Chondrocyte (in vitro differentiated cells): ENCODE results near the gene GPATCH8. TPM values are rescaled to one million over a fixed set of nuclear protein-coding genes. Genes with fewer than 3 reads are reported as not detected.

Experiments
- DNase-seq: peaks from one replicate; pipeline ENCODE4 v3.0.0; 2021; ENCODE audit warnings: mixed read lengths, low spot score
- H3K27ac Mint-ChIP-seq: one replicate; pipeline ENCODE4 v1.8.0; 2021; ENCODE audit warnings: mild to moderate bottlenecking, moderate library complexity, mixed read lengths; ENCODE audit not compliant: unreplicated experiment
- H3K27me3 Mint-ChIP-seq: 2 replicates; pipeline ENCODE4 v1.8.0; 2021; ENCODE audit warnings: low read depth, mixed read lengths
- H3K36me3 Mint-ChIP-seq: 2 replicates; pipeline ENCODE4 v1.8.0; 2021; ENCODE audit warnings: low read depth, mixed read lengths
- H3K4me1 Mint-ChIP-seq: 2 replicates; pipeline ENCODE4 v1.8.0; 2021; ENCODE audit warnings: low read depth, mild to moderate bottlenecking, mixed read lengths
- H3K4me3 Mint-ChIP-seq: one replicate; pipeline ENCODE4 v1.8.0; 2021; ENCODE audit warnings: mild to moderate bottlenecking, moderate library complexity, mixed read lengths; ENCODE audit not compliant: unreplicated experiment
- H3K9me3 Mint-ChIP-seq: 2 replicates; pipeline ENCODE4 v1.8.0; 2021; ENCODE audit warnings: low read depth, mixed read lengths
- total RNA-seq: library from RNA; stranded (reverse); gene quantifications from 3 replicates; pipeline ENCODE4 v1.2.1, GENCODE V29; 2021
- TF ChIP-seq, protein P1 (sequence below): fragments of 200-600 bp; sonication (generic); IDR thresholded peaks from 2 replicates; pipeline ENCODE4 v1.5.0; 2021; ENCODE audit warnings: antibody characterized with exemption, mild to moderate bottlenecking, moderate library complexity

Gene GPATCH8
- total RNA-seq, 1 donor from 2014 or later, result 31.1 TPM

DNA sequence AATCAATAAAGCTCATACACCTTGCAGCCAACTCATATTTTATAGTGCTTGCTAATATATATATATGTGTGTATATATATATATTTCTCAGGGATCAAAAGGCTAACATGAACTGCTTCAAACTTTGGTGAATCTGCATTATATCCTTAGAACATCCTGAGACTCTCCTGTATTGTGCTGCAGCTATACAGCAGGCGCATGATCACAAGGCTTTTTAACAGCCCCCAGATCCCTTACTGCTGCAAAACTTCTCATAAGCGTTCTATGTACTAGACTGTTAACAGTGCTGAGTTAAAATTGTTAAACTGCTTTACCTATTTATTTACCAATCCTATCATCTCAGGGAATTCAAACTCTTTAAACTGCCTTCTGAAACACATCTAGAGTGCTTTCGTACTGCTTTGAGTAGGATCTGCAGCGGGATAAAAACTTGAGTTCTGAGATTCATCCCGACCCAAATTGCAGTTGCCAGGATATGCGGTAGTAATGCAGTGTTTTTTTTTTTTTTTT, 1.3 kb downstream of the GPATCH8 start:
- H3K27ac Mint-ChIP-seq, result peak overlapping the region; percentile 99
- no peak for DNase-seq
- no peaks in the 10 kb centered on the region for H3K36me3 Mint-ChIP-seq
- TF ChIP-seq, protein P1, sequence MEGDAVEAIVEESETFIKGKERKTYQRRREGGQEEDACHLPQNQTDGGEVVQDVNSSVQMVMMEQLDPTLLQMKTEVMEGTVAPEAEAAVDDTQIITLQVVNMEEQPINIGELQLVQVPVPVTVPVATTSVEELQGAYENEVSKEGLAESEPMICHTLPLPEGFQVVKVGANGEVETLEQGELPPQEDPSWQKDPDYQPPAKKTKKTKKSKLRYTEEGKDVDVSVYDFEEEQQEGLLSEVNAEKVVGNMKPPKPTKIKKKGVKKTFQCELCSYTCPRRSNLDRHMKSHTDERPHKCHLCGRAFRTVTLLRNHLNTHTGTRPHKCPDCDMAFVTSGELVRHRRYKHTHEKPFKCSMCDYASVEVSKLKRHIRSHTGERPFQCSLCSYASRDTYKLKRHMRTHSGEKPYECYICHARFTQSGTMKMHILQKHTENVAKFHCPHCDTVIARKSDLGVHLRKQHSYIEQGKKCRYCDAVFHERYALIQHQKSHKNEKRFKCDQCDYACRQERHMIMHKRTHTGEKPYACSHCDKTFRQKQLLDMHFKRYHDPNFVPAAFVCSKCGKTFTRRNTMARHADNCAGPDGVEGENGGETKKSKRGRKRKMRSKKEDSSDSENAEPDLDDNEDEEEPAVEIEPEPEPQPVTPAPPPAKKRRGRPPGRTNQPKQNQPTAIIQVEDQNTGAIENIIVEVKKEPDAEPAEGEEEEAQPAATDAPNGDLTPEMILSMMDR, result no peak
- peak overlapping the region; percentile 99 for H3K4me3 Mint-ChIP-seq
- no peaks in the 10 kb centered on the region for H3K27me3 Mint-ChIP-seq
- H3K9me3 Mint-ChIP-seq, result no peaks in the 10 kb centered on the region
- peaks cover 50% of the 10 kb centered on the region for H3K4me1 Mint-ChIP-seq

DNA sequence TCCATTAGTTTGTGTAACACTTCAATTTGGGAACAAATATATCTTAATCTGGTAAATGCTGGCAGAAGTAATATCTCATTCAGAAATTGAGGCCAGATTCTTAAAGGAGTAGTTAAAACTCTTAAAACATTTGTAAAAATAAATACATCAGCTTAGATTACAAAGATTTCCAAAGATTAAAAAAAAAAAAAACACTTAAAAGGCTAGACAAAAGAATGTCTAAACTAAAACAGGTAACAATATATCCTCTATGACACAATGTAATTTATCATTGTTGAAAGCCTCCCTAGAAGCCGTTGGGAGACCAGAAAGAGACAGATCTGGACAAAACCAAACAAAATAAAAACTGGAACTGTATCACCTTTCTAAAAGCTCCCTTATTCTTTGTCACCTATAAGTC, 3.5 kb downstream of the GPATCH8 start:
- Mint-ChIP-seq H3K9me3 (no peaks in the 10 kb centered on the region), H3K27ac (no peak overlapping the region), H3K27me3 (no peaks in the 10 kb centered on the region), H3K36me3 (no peaks in the 10 kb centered on the region), H3K4me1 (peaks cover 55% of the 10 kb centered on the region), H3K4me3 (no peak overlapping the region)
- TF ChIP-seq, protein P1, result no peak
- DNase-seq, result no peak

- Mint-ChIP-seq H3K36me3 (no peaks in the 10 kb centered on the region), H3K4me3 (no peak overlapping the region), H3K4me1 (peaks cover 51% of the 10 kb centered on the region), H3K9me3 (no peaks in the 10 kb centered on the region), H3K27ac (no peak overlapping the region), H3K27me3 (no peaks in the 10 kb centered on the region)
- DNase-seq, result no peak
- TF ChIP-seq, protein P1, result no peak
Measured at GRCh38 chr17:44496815-44497214, 6.4 kb downstream of the GPATCH8 start.

- no peak overlapping the region for H3K27ac Mint-ChIP-seq
- no peak for DNase-seq
- TF ChIP-seq, protein P1, result no peak
- no peaks in the 10 kb centered on the region for H3K27me3 Mint-ChIP-seq
- no peak overlapping the region for H3K4me3 Mint-ChIP-seq
- H3K9me3 Mint-ChIP-seq, result no peaks in the 10 kb centered on the region
- peaks cover 33% of the 10 kb centered on the region for H3K4me1 Mint-ChIP-seq
- no peaks in the 10 kb centered on the region for H3K36me3 Mint-ChIP-seq
Measured at GRCh38 chr17:44493339-44493738, 9.9 kb downstream of the GPATCH8 start.

DNA sequence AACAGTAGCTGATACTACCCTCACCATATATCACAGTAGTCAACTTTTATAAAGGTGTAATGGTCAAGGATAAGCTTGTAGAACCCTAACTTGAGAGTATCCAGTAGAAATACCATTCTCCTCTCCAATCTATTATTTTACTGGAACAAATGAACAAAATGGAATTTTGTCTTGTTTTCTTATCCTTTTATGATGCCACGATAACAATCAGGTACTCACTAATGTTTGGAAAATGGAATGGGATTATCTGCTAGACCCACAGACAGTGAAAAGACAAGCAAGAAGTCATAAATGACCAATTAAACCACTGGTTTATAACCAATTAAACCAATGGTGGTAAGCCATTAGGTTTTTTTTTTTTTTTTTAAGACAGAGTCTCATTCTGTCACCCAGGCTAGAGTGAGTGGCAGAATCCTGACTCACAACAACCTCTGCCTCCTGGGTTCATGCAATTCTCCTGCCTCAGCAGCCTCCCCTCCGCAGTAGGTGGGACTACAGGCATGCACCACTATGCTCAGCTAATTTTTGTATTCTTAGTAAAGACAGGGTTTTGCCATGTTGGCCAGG, 10.4 kb downstream of the GPATCH8 start:
- DNase-seq, result no peak
- no peaks in the 10 kb centered on the region for H3K36me3 Mint-ChIP-seq
- H3K27ac Mint-ChIP-seq, result no peak overlapping the region
- H3K4me1 Mint-ChIP-seq, result peaks cover 31% of the 10 kb centered on the region
- H3K27me3 Mint-ChIP-seq, result no peaks in the 10 kb centered on the region
- TF ChIP-seq, protein P1, result no peak
- H3K9me3 Mint-ChIP-seq, result no peaks in the 10 kb centered on the region
- no peak overlapping the region for H3K4me3 Mint-ChIP-seq
